ENCODE measurements around the gene ESYT2. TPM values are rescaled to one million over a fixed set of nuclear protein-coding genes. Genes with fewer than 3 reads are reported as not detected.

The ESYT2 gene
- total RNA-seq, 1 donor from 2014 or later, result 41.4 TPM

DNA sequence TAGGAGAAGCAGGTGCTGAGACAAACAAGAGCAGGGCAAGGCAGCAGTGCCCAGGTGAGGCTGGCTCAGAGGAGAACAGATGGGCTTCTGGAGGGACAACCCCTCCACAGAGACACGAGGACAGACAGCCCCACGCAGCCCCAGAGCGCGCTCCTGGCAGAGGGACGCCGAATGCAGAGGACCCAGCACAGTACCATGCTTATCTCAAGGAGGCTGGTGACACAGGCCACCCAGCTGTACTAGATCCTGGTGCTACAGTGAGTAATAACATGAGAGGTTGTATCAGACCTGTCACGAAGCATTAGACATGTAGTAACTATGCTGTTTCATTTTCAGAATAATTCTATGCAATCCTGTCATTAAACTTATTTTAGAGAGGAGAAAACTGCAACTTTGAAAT lies 64.3 kb downstream of the ESYT2 start:
- no peak for ATAC-seq

GRCh38 chr7:158763454-158764033 lies 65.8 kb downstream of the ESYT2 start:
- ATAC-seq, result no peak

- ATAC-seq, result no peak
Measured at GRCh38 chr7:158761945-158762344, 67.4 kb downstream of the ESYT2 start.

DNA sequence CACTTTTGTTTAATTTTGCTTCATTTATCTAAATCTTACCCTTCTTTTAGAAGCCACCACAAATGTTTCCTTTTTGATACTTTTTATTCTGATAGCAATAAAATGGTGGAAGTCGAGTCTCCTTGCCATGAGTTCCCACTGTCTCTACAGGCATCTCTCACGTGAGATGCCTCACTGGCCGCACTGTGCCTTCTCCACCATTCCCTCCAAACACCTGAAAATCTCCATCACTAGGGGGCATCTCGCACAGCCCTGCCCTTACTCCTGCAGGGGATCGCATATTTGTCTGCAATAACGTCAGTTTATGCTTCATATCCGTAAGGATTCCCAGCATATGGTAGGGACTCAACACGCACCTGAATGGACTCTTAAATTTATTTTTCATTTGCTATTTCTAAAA lies 68.4 kb downstream of the ESYT2 start:
- no peak for ATAC-seq

DNA sequence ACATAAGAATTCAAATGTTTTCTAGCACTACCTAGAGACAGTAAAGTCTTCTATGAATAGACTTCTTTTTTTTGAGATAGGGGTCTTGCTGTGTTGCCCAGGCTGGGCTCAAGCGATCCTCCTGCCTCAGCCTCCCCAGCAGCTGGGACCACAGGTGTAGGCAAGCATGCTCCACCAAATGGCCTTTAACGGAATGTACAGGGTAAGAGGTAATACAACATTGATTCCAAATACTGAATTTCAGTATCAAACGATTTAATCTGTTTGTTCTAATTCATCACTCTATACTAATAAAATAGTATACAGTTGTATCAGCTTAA lies 68.9 kb downstream of the ESYT2 start:
- no peak for ATAC-seq

DNA sequence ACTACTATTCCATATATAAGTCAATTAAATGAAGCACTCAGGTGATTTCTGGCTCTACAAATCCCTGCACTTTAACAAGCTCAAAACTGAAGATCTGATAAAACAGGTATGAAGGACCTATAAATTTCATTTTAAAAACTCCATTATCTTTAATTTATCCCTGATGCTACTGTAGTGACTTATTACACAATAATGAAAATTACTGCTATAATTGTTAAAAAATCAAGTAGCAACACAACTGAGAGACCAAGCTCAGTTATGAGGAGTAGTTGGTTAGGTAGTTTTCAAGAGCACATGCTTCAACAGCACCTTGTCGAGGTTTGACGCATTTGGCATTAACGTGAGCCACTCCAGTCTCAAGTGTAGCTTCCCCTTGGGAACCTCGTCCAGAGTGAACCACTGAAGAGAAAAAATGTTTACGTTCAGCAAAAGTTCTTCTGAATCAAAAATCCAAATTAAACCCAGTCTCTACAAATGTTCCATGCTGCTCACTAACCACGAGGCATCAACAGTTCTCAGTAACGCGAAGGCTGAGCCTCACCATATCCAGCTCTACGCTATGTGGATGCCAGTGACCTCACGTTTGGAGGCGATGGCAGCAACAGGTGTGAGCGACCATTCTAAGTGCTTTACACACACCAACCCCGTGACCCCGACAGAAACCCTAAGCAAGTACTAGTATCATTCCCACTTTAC lies 69.4 kb downstream of the ESYT2 start:
- no peak for ATAC-seq

DNA sequence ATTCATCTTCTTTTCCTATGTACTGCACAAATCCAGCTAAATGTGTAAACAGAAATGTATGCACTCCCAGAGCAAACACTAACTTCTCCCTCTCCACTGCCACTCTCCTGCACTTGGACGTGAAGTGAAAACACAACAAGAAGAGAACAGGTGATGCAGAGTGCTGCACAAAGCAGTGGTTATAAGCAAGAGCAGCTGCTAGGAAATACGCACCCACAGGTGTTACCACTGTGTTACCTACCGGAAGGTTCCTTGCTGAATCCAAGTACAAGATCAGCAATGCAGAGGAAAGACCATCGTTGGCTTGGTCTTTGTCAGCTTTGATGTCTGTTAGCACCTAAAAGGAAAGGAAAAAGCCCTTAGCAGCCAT lies 70.1 kb downstream of the ESYT2 start:
- ATAC-seq, result no peak

GRCh38 chr7:158758586-158759244 lies 70.6 kb downstream of the ESYT2 start:
- ATAC-seq, result no peak

DNA sequence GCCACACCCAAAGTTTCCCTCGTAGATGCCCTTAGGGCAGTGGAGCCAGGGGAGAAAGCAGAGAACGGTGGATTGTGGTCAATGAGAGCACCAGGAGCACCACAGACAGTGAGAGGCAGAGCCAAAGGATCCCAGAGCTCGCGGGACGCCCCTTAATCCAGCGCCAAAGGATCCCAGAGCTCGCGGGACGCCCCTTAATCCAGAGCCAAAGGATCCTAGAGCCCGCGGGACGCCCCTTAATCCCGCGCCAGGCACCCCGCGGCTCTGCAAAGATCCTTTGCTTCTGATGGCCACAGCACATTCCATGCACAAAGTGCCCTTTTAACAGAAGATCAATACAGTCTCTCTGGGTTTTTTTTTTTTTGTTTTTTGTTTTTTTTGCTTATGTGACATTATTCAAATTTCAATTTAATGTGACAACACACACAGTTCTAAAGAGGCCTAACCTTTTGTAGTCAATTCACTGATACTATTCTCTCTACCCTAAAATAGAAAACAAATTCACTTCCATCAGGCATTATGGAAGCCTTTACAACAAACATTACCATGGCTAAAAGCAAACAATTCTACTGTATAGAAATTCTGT lies 71.8 kb downstream of the ESYT2 start:
- ATAC-seq, result no peak

GRCh38 chr7:158754746-158755444 lies 74.4 kb downstream of the ESYT2 start:
- peak; percentile 58 for ATAC-seq

DNA sequence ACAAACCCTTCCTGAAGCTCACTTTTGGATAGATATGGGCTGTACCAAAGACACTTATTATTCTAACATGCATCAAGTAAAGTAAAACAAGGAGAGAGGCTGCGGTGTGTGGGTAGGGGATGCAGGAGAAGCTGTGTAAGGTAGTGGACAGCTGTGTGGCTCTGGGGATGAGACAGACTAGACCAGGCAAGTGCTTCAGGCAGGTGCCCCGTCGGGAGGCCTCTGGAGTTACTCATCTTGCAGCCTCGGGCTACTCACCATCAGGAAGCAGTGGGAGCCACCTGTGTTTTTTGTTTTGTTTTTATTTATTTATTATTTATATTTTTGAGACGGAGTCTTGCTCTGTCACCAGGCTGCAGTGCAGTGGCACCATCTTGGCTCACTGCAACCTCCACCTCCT lies 75.4 kb downstream of the ESYT2 start:
- ATAC-seq, result peak; percentile 57

GRCh38 chr7:158751751-158752150 lies 77.6 kb downstream of the ESYT2 start:
- no peak for ATAC-seq

DNA sequence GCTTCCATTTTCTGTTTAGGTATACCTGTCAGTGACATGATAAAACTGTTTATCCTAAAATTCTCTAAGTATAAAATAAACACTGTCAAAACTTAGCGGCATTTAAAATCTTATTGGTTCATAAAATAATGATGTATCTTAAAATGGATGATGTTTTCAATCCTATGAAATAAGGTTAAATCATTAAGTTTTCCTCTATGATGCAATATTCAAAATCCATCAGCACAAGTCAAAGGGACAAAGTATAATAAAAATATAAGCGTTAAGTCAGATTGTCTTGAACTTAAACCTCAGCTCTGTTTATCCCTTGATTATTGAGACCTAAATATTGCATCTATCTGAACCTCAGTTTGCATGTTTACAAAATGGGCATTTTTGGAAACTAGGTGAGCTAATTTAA lies 78.1 kb downstream of the ESYT2 start:
- ATAC-seq, result no peak

- ATAC-seq, result no peak
Measured at GRCh38 chr7:158750702-158751101, 78.6 kb downstream of the ESYT2 start.

DNA sequence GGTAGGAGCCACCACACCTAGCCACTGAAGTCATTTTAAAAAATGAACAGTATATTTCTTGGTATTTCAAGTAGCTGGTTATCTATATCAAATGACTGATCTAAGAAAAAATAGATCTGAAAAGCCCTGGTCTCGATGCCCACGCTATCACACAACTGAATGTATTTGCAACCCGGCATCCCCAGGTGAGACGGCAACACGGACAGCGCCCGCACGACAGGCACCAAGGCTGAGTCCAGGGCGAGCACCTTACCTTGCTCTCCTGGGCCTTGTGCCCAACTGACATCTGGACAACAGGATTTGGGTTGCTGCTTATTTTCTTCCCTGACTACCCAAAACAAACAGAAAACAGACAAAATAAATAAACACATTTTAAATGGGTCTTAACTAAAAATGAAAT lies 79.9 kb downstream of the ESYT2 start:
- no peak for ATAC-seq

DNA sequence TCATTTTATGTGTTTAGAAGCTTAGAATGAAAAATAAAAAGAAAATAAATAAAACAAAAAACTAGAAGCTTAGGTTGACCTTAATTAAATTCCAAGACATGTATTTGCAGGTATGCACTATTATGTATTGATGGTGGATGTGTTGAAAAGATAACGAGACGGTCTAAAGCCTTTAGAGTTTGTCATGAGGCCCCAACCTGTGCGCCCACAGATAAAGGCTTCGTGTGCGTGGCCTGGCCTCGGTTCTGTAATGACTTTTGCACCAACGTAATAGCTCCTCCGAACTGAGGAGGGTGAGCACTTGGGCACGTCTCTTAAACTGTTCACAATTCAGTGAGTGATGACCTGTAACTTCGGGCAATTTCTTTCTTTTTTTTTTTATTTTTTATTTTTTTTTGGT lies 81.0 kb downstream of the ESYT2 start:
- ATAC-seq, result no peak

DNA sequence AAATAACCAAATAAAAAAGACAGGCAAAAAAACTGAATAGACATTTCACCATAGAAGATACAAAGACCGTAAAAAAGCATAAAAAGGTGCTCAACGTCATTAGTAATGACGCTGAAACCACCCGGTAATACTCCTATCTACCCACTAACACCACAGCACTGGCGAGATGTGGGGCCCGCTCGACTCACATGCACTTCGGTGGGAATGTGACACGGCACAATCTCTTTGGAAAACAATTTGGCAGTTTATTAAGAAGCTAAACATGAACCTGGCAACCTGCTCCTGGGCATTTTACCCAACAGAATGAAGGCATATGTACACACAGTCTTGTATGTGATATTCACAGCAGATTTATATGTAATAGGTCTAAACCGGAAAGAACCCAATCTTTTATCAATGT lies 81.9 kb downstream of the ESYT2 start:
- ATAC-seq, result no peak

DNA sequence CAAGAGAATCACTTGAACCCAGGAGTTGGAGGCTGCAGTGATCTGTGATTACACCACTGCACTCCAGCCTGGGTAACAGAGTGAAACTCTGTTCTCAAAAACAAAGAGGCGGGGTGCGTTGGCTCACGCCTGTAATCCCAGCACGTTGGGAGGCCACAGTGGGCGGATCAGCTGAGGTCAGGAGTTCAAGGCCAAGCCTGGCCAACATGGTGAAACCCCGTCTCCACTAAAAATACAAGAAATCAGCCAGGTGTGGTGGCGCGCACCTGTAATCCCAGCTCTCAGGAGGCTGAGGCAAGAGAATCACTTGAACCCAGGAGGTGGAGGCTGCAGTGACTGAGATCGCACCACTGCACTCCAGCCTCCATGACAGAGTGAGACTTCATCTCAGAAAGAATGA lies 82.4 kb downstream of the ESYT2 start:
- ATAC-seq, result no peak

- no peak for ATAC-seq
Measured at GRCh38 chr7:158745057-158745715, 84.1 kb downstream of the ESYT2 start.

DNA sequence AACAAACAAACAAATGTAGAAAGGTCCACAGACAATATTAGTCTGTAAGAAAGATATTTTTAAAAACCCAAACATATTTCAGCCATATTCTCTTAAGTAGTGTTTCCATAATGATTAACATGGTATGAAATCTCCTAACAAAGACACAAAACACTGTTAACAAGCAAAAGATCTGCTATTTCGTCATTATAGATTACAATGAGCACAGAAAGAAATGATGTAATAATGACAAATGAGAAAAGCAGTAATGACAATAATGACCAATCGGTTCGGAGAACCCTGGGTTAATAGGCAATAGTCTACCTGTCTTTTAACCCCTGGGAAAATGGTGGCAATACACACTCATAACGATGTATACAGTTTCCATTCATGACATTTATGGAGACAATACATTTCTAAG lies 85.2 kb downstream of the ESYT2 start:
- no peak for ATAC-seq

DNA sequence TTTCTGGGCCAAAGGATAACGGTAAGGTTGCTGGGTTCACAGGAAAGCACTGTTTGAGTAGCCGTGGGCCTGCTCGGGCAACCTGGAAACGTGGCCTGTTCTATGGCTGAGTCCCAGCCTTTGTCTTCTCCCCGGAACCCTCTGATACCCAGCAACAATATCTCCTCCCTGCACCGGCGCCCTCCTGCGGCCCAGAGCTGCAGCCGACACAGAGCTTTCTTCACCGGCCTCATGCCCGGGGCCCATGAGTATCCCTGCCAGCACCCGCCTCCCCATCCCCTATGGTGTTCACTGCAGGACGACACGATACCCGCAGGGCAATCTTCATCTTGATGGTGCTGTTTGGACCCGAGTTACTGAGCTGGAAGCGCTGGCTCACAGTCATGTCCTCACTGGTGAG lies 86.1 kb downstream of the ESYT2 start:
- no peak for ATAC-seq

- no peak for ATAC-seq
Measured at GRCh38 chr7:158742065-158742821, 87.1 kb downstream of the ESYT2 start.
